Panc1 (cell line): ENCODE results near the gene ZDHHC14. TPM values are rescaled to one million over a fixed set of nuclear protein-coding genes. Genes with fewer than 3 reads are reported as not detected.

Experiments
- ATAC-seq: fragments of 200-7000 bp; cut with Tn5 transposase; 2 replicates; pipeline ENCODE4 v1.9.1; 2020; ENCODE audit warnings: mild to moderate bottlenecking, moderate library complexity
- BruUV-seq: library from RNA; stranded (reverse); fragments of 400-500 nt; replicated peaks from 2 replicates; lab custom pipeline; 2021; lab: Mats Ljungman, UMichigan
- CTCF ChIA-PET: fragments of 300-600 bp; sonication (Branson Sonifier 250); formaldehyde crosslinking; loops from one replicate; lab custom pipeline; 2022; ENCODE audit warnings: antibody characterized with exemption; lab: Charles Lee
- POLR2A ChIA-PET: fragments of 300-600 bp; sonication (Branson Sonifier 250); formaldehyde crosslinking; loops from one replicate; lab custom pipeline; 2022; ENCODE audit warnings: antibody characterized with exemption; lab: Charles Lee
- DNase-seq: peaks from one replicate; pipeline ENCODE4 v3.0.0-alpha.2; 2010; ENCODE audit warnings: low read depth, low spot score
- H3K27ac ChIP-seq: 2 replicates; pipeline ENCODE4 v1.5.1; 2011; ENCODE audit warnings: mild to moderate bottlenecking, low read length, inconsistent platforms
- H3K27me3 ChIP-seq: fragments of 200-500 bp; sonication (Bioruptor generic); 2 replicates; pipeline ENCODE4 v1.6.0; 2014; ENCODE audit warnings: low read length, inconsistent platforms; ENCODE audit not compliant: control insufficient read depth, insufficient read depth
- H3K36me3 ChIP-seq: fragments of 200-500 bp; sonication (Bioruptor generic); 2 replicates; pipeline ENCODE4 v1.5.1; 2014; ENCODE audit warnings: inconsistent platforms, mild to moderate bottlenecking, low read length, moderate library complexity; ENCODE audit not compliant: control insufficient read depth, insufficient read depth
- H3K4me1 ChIP-seq: 2 replicates; pipeline ENCODE4 v1.5.1; 2011; ENCODE audit warnings: inconsistent platforms, mild to moderate bottlenecking, low read length, moderate library complexity; ENCODE audit not compliant: control insufficient read depth, insufficient read depth
- H3K4me3 ChIP-seq, 2 experiments: 2 replicates each; pipeline ENCODE4 v1.5.1; 2011 to 2012; ENCODE audit warnings: low read depth in 2 of 2, low read length in 2 of 2, mild to moderate bottlenecking in 2 of 2, inconsistent platforms in 1 of 2, moderate library complexity in 1 of 2
- H3K9me3 ChIP-seq: fragments of 200-500 bp; sonication (Bioruptor generic); 2 replicates; pipeline ENCODE4 v1.5.1; 2014; ENCODE audit warnings: low read depth, mild to moderate bottlenecking, inconsistent platforms, low read length, moderate library complexity; ENCODE audit not compliant: control insufficient read depth, insufficient read depth
- POLR2AphosphoS5 ChIP-seq: IDR thresholded peaks from 2 replicates; pipeline ENCODE4 v1.6.1; 2012; ENCODE audit warnings: mild to moderate bottlenecking, low read depth, low read length, moderate library complexity
- REST ChIP-seq, 2 experiments: IDR thresholded peaks; 2 replicates each; pipeline ENCODE4 v1.6.1; 2011 to 2012; ENCODE audit warnings: low read depth in 2 of 2, control low read depth in 1 of 2, low read length in 1 of 2, mild to moderate bottlenecking in 1 of 2, moderate library complexity in 1 of 2; ENCODE audit not compliant: insufficient read depth in 1 of 2
- SIN3A ChIP-seq: IDR thresholded peaks from 2 replicates; pipeline ENCODE4 v1.6.1; 2012; ENCODE audit warnings: low read depth, mild to moderate bottlenecking, low read length, moderate library complexity, borderline replicate concordance; ENCODE audit not compliant: insufficient read depth
- TCF7L2 ChIP-seq: IDR thresholded peaks from 2 replicates; pipeline ENCODE4 v1.6.1; 2011; ENCODE audit warnings: mild to moderate bottlenecking, low read depth, low read length, inconsistent platforms
- in situ Hi-C: cut with HindIII; loops from 2 replicates; pipeline ENCODE4 v1.10.0; 2016; ENCODE audit warnings: low sequenced_read_pairs, low pct_unique_long_range_greater_than_20kb
- intact Hi-C: fragments of 100-400 bp; cut with micrococcal nuclease; formaldehyde crosslinking; loops from one replicate; pipeline ENCODE4 v1.10.0; 2022; ENCODE audit not compliant: unreplicated experiment
- total RNA-seq: library from RNA; stranded (reverse); gene quantifications from one replicate; pipeline ENCODE4 v1.2.1, GENCODE V29; 2021; ENCODE audit not compliant: unreplicated experiment
- TF ChIP-seq, protein P1 (sequence below): fragments of 450-650 bp; IDR thresholded peaks from 2 replicates; pipeline ENCODE4 v1.5.1; 2017; ENCODE audit warnings: mild to moderate bottlenecking

ZDHHC14 gene
- total RNA-seq, 1 experiment from 2014 or later = 19.9 TPM

DNA sequence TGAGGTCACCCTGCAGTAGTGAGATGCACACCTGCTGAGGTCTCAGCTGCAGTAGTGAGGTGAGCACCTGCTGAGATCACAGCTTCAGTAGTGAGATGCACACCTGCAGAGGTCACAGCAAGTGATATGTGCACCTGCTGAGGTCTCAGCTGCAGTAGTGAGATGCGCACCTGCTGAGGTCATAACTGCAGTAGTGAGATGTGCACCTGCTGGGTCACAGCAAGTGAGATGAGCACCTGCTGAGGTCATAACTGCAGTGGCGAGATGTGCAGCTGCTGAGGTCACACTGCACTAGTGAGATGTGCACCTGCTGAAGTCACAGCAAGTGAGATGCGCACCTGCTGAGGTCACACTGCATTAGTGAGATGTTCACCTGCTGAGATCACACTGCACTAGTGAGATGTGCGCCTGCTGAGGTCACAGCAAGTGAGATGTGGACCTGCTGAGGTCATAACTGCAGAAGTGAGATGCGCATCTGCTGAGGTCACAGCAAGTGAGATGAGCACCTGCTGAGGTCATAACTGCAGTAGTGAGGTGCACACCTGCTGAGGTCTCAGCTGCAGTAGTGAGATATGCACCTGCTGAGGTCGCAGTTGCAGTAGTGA lies 20.8 kb downstream of the ZDHHC14 start:
- Histone ChIP-seq H3K36me3 (no peaks in the 10 kb centered on the region), H3K27ac (no peak overlapping the region), H3K27me3 (no peaks in the 10 kb centered on the region), H3K4me3 (no peak overlapping the region), H3K9me3 (no peaks in the 10 kb centered on the region), H3K4me1 (no peaks in the 10 kb centered on the region)
- no TSS peak for BruUV-seq
- ChIA-PET CTCF (no interaction called here), POLR2A (no interaction called here)
- ATAC-seq (no peak), DNase-seq (no peak)
- intact Hi-C loops (no loop called here), in situ Hi-C loops (no loop called here)
- no peak for TF ChIP-seq POLR2AphosphoS5
- no peak for TF ChIP-seq REST (IDR thresholded peaks at IDR 0.05; ENCODE audit: insufficient read depth in 1 of 2, low read depth in 2 of 2, low read length in 1 of 2)

- ATAC-seq (no peak), DNase-seq (no peak)
- H3K4me1 ChIP-seq = no peaks in the 10 kb centered on the region
- TF ChIP-seq REST (IDR thresholded peaks at IDR 0.05; ENCODE audit: insufficient read depth in 1 of 2, low read depth in 2 of 2, low read length in 1 of 2) = no peak
- H3K27ac ChIP-seq = no peak overlapping the region
- H3K36me3 ChIP-seq = no peaks in the 10 kb centered on the region
- H3K27me3 ChIP-seq = no peaks in the 10 kb centered on the region
- H3K9me3 ChIP-seq = no peaks in the 10 kb centered on the region
- ChIA-PET POLR2A (interaction anchor here (1.0 kb wide), 1 partner anchor 13 kb away, joined by 4 read pairs; no protein-coding TSS in a partner anchor), CTCF (no interaction called here)
- intact Hi-C loops = no loop called here
- in situ Hi-C loops = no loop called here
- H3K4me3 ChIP-seq = no peak overlapping the region
- BruUV-seq = no TSS peak
Measured at GRCh38 chr6:157402996-157403685, 22.2 kb downstream of the ZDHHC14 start.

- DNase-seq (no peak), ATAC-seq (no peak)
- intact Hi-C loops = no loop called here
- Histone ChIP-seq H3K4me3 (no peak overlapping the region), H3K27me3 (no peaks in the 10 kb centered on the region), H3K27ac (no peak overlapping the region), H3K36me3 (no peaks in the 10 kb centered on the region), H3K9me3 (no peaks in the 10 kb centered on the region), H3K4me1 (no peaks in the 10 kb centered on the region)
- BruUV-seq = no TSS peak
- ChIA-PET POLR2A (interaction anchor here (1.0 kb wide), 1 partner anchor 12 kb away, joined by 4 read pairs; no protein-coding TSS in a partner anchor), CTCF (no interaction called here)
- TF ChIP-seq TCF7L2 (no peak), SIN3A (no peak), REST (IDR thresholded peaks at IDR 0.05; ENCODE audit: insufficient read depth in 1 of 2, low read depth in 2 of 2, low read length in 1 of 2) (no peak), POLR2AphosphoS5 (no peak)
- TF ChIP-seq, protein P1, sequence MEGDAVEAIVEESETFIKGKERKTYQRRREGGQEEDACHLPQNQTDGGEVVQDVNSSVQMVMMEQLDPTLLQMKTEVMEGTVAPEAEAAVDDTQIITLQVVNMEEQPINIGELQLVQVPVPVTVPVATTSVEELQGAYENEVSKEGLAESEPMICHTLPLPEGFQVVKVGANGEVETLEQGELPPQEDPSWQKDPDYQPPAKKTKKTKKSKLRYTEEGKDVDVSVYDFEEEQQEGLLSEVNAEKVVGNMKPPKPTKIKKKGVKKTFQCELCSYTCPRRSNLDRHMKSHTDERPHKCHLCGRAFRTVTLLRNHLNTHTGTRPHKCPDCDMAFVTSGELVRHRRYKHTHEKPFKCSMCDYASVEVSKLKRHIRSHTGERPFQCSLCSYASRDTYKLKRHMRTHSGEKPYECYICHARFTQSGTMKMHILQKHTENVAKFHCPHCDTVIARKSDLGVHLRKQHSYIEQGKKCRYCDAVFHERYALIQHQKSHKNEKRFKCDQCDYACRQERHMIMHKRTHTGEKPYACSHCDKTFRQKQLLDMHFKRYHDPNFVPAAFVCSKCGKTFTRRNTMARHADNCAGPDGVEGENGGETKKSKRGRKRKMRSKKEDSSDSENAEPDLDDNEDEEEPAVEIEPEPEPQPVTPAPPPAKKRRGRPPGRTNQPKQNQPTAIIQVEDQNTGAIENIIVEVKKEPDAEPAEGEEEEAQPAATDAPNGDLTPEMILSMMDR = no peak
- in situ Hi-C loops = no loop called here
Measured at GRCh38 chr6:157403686-157404051, 22.7 kb downstream of the ZDHHC14 start.
